ENCODE measurements around the gene ROBO2.

Gene ROBO2

GRCh38 chr3:77601823-77602415 is 562.0 kb downstream of the ROBO2 start:
- Histone ChIP-seq H3K4me1 (ENCODE audit: control extremely low read depth in 1 of 4, control insufficient read depth in 4 of 4, insufficient read depth in 4 of 4, low read length in 3 of 4) (no peaks in the 10 kb centered on the region), H3K4me3 (ENCODE audit: control insufficient read depth in 1 of 7, extremely low read depth in 1 of 7, insufficient read depth in 4 of 7, low read depth in 2 of 7, low read length in 6 of 7) (no peak overlapping the region), H3K27ac (ENCODE audit: insufficient read depth in 1 of 2, low read depth in 1 of 2, low read length in 2 of 2, poor library complexity in 1 of 2, severe bottlenecking in 2 of 2) (no peak overlapping the region), H3K36me3 (ENCODE audit: control insufficient read depth in 4 of 4, insufficient read depth in 4 of 4, low read length in 3 of 4) (no peaks in the 10 kb centered on the region), H3K27me3 (replicated peaks in 2 of 5; ENCODE audit: control insufficient read depth in 4 of 5, insufficient read depth in 5 of 5, low read length in 4 of 5) (no peaks in the 10 kb centered on the region), H3K9me3 (ENCODE audit: control extremely low read depth in 1 of 5, control insufficient read depth in 4 of 5, insufficient read depth in 2 of 5, low read depth in 1 of 5, low read length in 4 of 5) (no peaks in the 10 kb centered on the region)
- WGBS (ENCODE audit: insufficient coverage): 96% methylated on average over 9 of the region's 9 CpGs
- DNase-seq: no peak
- POLR2A ChIA-PET: no interaction called here
- CTCF ChIA-PET: no interaction called here

- Histone ChIP-seq H3K4me3 (ENCODE audit: control insufficient read depth in 1 of 7, extremely low read depth in 1 of 7, insufficient read depth in 4 of 7, low read depth in 2 of 7, low read length in 6 of 7) (no peak overlapping the region), H3K27ac (ENCODE audit: insufficient read depth in 1 of 2, low read depth in 1 of 2, low read length in 2 of 2, poor library complexity in 1 of 2, severe bottlenecking in 2 of 2) (no peak overlapping the region), H3K4me1 (ENCODE audit: control extremely low read depth in 1 of 4, control insufficient read depth in 4 of 4, insufficient read depth in 4 of 4, low read length in 3 of 4) (no peaks in the 10 kb centered on the region), H3K27me3 (replicated peaks in 2 of 5; ENCODE audit: control insufficient read depth in 4 of 5, insufficient read depth in 5 of 5, low read length in 4 of 5) (no peaks in the 10 kb centered on the region), H3K9me3 (ENCODE audit: control extremely low read depth in 1 of 5, control insufficient read depth in 4 of 5, insufficient read depth in 2 of 5, low read depth in 1 of 5, low read length in 4 of 5) (no peaks in the 10 kb centered on the region), H3K36me3 (ENCODE audit: control insufficient read depth in 4 of 4, insufficient read depth in 4 of 4, low read length in 3 of 4) (no peaks in the 10 kb centered on the region)
- CTCF ChIA-PET: no interaction called here
- POLR2A ChIA-PET: no interaction called here
- WGBS (ENCODE audit: insufficient coverage): 94% methylated on average over 3 of the region's 3 CpGs
- no peak for DNase-seq
These were observed 562.8 kb downstream of the ROBO2 start for GRCh38 chr3:77602722-77603121.

- Histone ChIP-seq H3K27me3 (replicated peaks in 2 of 5; ENCODE audit: control insufficient read depth in 4 of 5, insufficient read depth in 5 of 5, low read length in 4 of 5) (no peaks in the 10 kb centered on the region), H3K4me1 (ENCODE audit: control extremely low read depth in 1 of 4, control insufficient read depth in 4 of 4, insufficient read depth in 4 of 4, low read length in 3 of 4) (no peaks in the 10 kb centered on the region), H3K27ac (ENCODE audit: insufficient read depth in 1 of 2, low read depth in 1 of 2, low read length in 2 of 2, poor library complexity in 1 of 2, severe bottlenecking in 2 of 2) (no peak overlapping the region), H3K36me3 (ENCODE audit: control insufficient read depth in 4 of 4, insufficient read depth in 4 of 4, low read length in 3 of 4) (no peaks in the 10 kb centered on the region), H3K9me3 (ENCODE audit: control extremely low read depth in 1 of 5, control insufficient read depth in 4 of 5, insufficient read depth in 2 of 5, low read depth in 1 of 5, low read length in 4 of 5) (no peaks in the 10 kb centered on the region), H3K4me3 (ENCODE audit: control insufficient read depth in 1 of 7, extremely low read depth in 1 of 7, insufficient read depth in 4 of 7, low read depth in 2 of 7, low read length in 6 of 7) (no peak overlapping the region)
- no CpG with 5 or more reads among the region's 2 CpGs for WGBS (ENCODE audit: insufficient coverage)
- POLR2A ChIA-PET: no interaction called here
- DNase-seq: no peak
- CTCF ChIA-PET: no interaction called here
These were observed 565.4 kb downstream of the ROBO2 start for GRCh38 chr3:77605308-77605707.

- Histone ChIP-seq H3K27ac (ENCODE audit: insufficient read depth in 1 of 2, low read depth in 1 of 2, low read length in 2 of 2, poor library complexity in 1 of 2, severe bottlenecking in 2 of 2) (no peak overlapping the region), H3K36me3 (ENCODE audit: control insufficient read depth in 4 of 4, insufficient read depth in 4 of 4, low read length in 3 of 4) (no peaks in the 10 kb centered on the region), H3K4me3 (ENCODE audit: control insufficient read depth in 1 of 7, extremely low read depth in 1 of 7, insufficient read depth in 4 of 7, low read depth in 2 of 7, low read length in 6 of 7) (no peak overlapping the region), H3K9me3 (ENCODE audit: control extremely low read depth in 1 of 5, control insufficient read depth in 4 of 5, insufficient read depth in 2 of 5, low read depth in 1 of 5, low read length in 4 of 5) (no peaks in the 10 kb centered on the region), H3K4me1 (ENCODE audit: control extremely low read depth in 1 of 4, control insufficient read depth in 4 of 4, insufficient read depth in 4 of 4, low read length in 3 of 4) (no peaks in the 10 kb centered on the region), H3K27me3 (replicated peaks in 2 of 5; ENCODE audit: control insufficient read depth in 4 of 5, insufficient read depth in 5 of 5, low read length in 4 of 5) (no peaks in the 10 kb centered on the region)
- WGBS (ENCODE audit: insufficient coverage): no CpG with 5 or more reads among the region's 1 CpG
- no peak for DNase-seq
- ChIA-PET POLR2A (no interaction called here), CTCF (no interaction called here)
These were observed 566.0 kb downstream of the ROBO2 start for GRCh38 chr3:77605865-77606264.

GRCh38 chr3:77606372-77606771 is 566.5 kb downstream of the ROBO2 start:
- Histone ChIP-seq H3K4me3 (ENCODE audit: control insufficient read depth in 1 of 7, extremely low read depth in 1 of 7, insufficient read depth in 4 of 7, low read depth in 2 of 7, low read length in 6 of 7) (no peak overlapping the region), H3K27me3 (replicated peaks in 2 of 5; ENCODE audit: control insufficient read depth in 4 of 5, insufficient read depth in 5 of 5, low read length in 4 of 5) (no peaks in the 10 kb centered on the region), H3K36me3 (ENCODE audit: control insufficient read depth in 4 of 4, insufficient read depth in 4 of 4, low read length in 3 of 4) (no peaks in the 10 kb centered on the region), H3K9me3 (ENCODE audit: control extremely low read depth in 1 of 5, control insufficient read depth in 4 of 5, insufficient read depth in 2 of 5, low read depth in 1 of 5, low read length in 4 of 5) (no peaks in the 10 kb centered on the region), H3K4me1 (ENCODE audit: control extremely low read depth in 1 of 4, control insufficient read depth in 4 of 4, insufficient read depth in 4 of 4, low read length in 3 of 4) (no peaks in the 10 kb centered on the region), H3K27ac (ENCODE audit: insufficient read depth in 1 of 2, low read depth in 1 of 2, low read length in 2 of 2, poor library complexity in 1 of 2, severe bottlenecking in 2 of 2) (no peak overlapping the region)
- ChIA-PET CTCF (no interaction called here), POLR2A (no interaction called here)
- DNase-seq: no peak
- no CpG with 5 or more reads among the region's 2 CpGs for whole genome bisulfite sequencing (ENCODE audit: insufficient coverage)

- no peaks in the 10 kb centered on the region for H3K9me3 ChIP-seq (ENCODE audit: control extremely low read depth in 1 of 5, control insufficient read depth in 4 of 5, insufficient read depth in 2 of 5, low read depth in 1 of 5, low read length in 4 of 5)
- WGBS (ENCODE audit: insufficient coverage): 96% methylated on average over 3 of the region's 3 CpGs
These were observed 578.8 kb downstream of the ROBO2 start for GRCh38 chr3:77618686-77619085.

GRCh38 chr3:77620009-77620408 is 580.1 kb downstream of the ROBO2 start:
- H3K36me3 ChIP-seq (ENCODE audit: control insufficient read depth in 4 of 4, insufficient read depth in 4 of 4, low read length in 3 of 4): no peaks in the 10 kb centered on the region
- ChIA-PET CTCF (interaction anchor here (0.6 kb wide), 1 partner anchor 737 kb away, joined by 3 read pairs; no protein-coding TSS in a partner anchor), POLR2A (no interaction called here)
- H3K4me1 ChIP-seq (ENCODE audit: control extremely low read depth in 1 of 4, control insufficient read depth in 4 of 4, insufficient read depth in 4 of 4, low read length in 3 of 4): no peaks in the 10 kb centered on the region
- H3K27me3 ChIP-seq (replicated peaks in 2 of 5; ENCODE audit: control insufficient read depth in 4 of 5, insufficient read depth in 5 of 5, low read length in 4 of 5): no peaks in the 10 kb centered on the region
- WGBS (ENCODE audit: insufficient coverage): no CpG with 5 or more reads among the region's 1 CpG
- no peak for DNase-seq
- H3K9me3 ChIP-seq (ENCODE audit: control extremely low read depth in 1 of 5, control insufficient read depth in 4 of 5, insufficient read depth in 2 of 5, low read depth in 1 of 5, low read length in 4 of 5): no peaks in the 10 kb centered on the region
- no peak overlapping the region for H3K4me3 ChIP-seq (ENCODE audit: control insufficient read depth in 1 of 7, extremely low read depth in 1 of 7, insufficient read depth in 4 of 7, low read depth in 2 of 7, low read length in 6 of 7)
- H3K27ac ChIP-seq (ENCODE audit: insufficient read depth in 1 of 2, low read depth in 1 of 2, low read length in 2 of 2, poor library complexity in 1 of 2, severe bottlenecking in 2 of 2): no peak overlapping the region

More at GRCh38 chr3:77618686-77619085, 578.8 kb downstream of the ROBO2 start:
- ChIA-PET CTCF (no interaction called here), POLR2A (no interaction called here)
- no peaks in the 10 kb centered on the region for H3K27me3 ChIP-seq (replicated peaks in 2 of 5; ENCODE audit: control insufficient read depth in 4 of 5, insufficient read depth in 5 of 5, low read length in 4 of 5)
- DNase-seq: no peak
- no peak overlapping the region for H3K27ac ChIP-seq (ENCODE audit: insufficient read depth in 1 of 2, low read depth in 1 of 2, low read length in 2 of 2, poor library complexity in 1 of 2, severe bottlenecking in 2 of 2)
- H3K36me3 ChIP-seq (ENCODE audit: control insufficient read depth in 4 of 4, insufficient read depth in 4 of 4, low read length in 3 of 4): no peaks in the 10 kb centered on the region
- H3K4me3 ChIP-seq (ENCODE audit: control insufficient read depth in 1 of 7, extremely low read depth in 1 of 7, insufficient read depth in 4 of 7, low read depth in 2 of 7, low read length in 6 of 7): no peak overlapping the region
- no peaks in the 10 kb centered on the region for H3K4me1 ChIP-seq (ENCODE audit: control extremely low read depth in 1 of 4, control insufficient read depth in 4 of 4, insufficient read depth in 4 of 4, low read length in 3 of 4)

All from common myeloid progenitor, CD34-positive (primary cell).